Upper lobe of right lung (tissue), 1 donor: ENCODE data around the gene GNAO1. TPM values are rescaled to one million over a fixed set of nuclear protein-coding genes. Genes with fewer than 3 reads are reported as not detected.

Source experiments
- ATAC-seq: fragments of 200-7000 bp; cut with Tn5 transposase; one replicate; pipeline ENCODE4 v1.9.1; 2020; ENCODE audit warnings: mild to moderate bottlenecking, moderate library complexity
- DNase-seq: peaks from one replicate; pipeline ENCODE4 v3.0.0-alpha.2; 2020
- H3K27ac ChIP-seq: fragments of 200-600 bp; one replicate; pipeline ENCODE4 v1.8.0; 2022
- H3K27me3 ChIP-seq: fragments of 200-600 bp; one replicate; pipeline ENCODE4 v1.8.0; 2022; ENCODE audit warnings: mild to moderate bottlenecking
- H3K36me3 ChIP-seq: fragments of 200-600 bp; one replicate; pipeline ENCODE4 v1.8.0; 2022
- H3K4me1 ChIP-seq: fragments of 200-600 bp; one replicate; pipeline ENCODE4 v1.8.0; 2022
- H3K4me3 ChIP-seq: fragments of 200-600 bp; one replicate; pipeline ENCODE4 v1.8.0; 2022; ENCODE audit warnings: mild to moderate bottlenecking
- H3K9me3 ChIP-seq: fragments of 200-600 bp; one replicate; pipeline ENCODE4 v1.8.0; 2022
- CTCF ChIP-seq: fragments of 200-600 bp; IDR thresholded peaks from one replicate; pipeline ENCODE4 v1.8.0; 2022; ENCODE audit warnings: antibody characterized with exemption
- intact Hi-C: fragments of 100-400 bp; cut with DNase I; formaldehyde crosslinking; loops from one replicate; pipeline ENCODE4 v1.11.0; 2022
- total RNA-seq: library from RNA; stranded (reverse); fragmentation: NEBNext Ultra II Directional; extraction: Animal tissue kit (Norgen Biotek cat#: 25700); gene quantifications from one replicate; pipeline ENCODE4 v1.2.1, GENCODE V29; 2021
- donor health status: DM: no; HTN: yes; CAD: no; lungs with severe emphysema.

Gene GNAO1
- total RNA-seq, 1 donor from 2014 or later: 1.8 TPM

DNA sequence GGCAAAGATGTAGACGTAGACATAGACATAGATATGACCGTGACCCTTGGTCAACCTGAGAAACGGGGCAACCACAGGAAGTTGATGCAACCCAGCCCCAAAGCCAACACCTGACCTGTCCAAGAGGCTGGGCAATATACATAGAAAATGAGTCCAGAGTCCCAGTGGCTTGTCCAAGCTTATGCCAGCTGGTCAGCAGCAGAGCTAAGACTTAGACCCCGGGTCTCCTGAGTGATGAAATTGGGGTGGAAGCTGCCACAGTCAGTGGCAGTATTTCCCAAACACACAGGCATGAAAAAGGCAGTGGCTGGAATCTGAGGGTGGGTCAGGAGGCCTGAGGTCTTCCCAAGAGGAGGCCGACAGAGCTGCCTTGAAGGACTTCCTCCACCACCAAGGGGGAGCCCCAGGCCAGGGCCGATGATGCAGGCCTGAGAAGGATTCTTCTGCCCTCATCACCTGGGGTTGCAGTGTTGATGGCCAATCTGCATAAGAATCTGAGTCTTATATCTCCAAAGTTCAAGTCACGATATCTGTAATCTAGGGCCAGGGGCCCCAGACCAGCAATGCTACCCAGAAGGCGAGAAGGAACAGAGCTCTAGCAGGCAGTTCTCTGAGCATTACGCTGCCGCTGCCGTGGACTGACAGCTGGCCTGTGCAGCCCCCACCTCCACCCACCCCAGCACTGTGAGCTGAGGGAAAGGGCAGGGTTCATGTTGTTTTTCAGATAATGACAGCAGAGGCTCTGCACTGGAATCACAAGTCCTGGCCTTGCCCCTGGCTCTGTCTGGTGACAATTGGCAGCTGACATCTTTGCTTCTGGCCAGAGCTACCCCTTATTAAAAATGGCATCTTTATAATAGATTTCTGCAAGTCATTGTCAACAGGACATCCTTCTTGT lies 72.7 kb downstream of the GNAO1 start:
- intact Hi-C loops: no loop called here
- no peak overlapping the region for H3K4me3 ChIP-seq
- H3K27me3 ChIP-seq: no peaks in the 10 kb centered on the region
- H3K4me1 ChIP-seq: no peaks in the 10 kb centered on the region
- H3K27ac ChIP-seq: no peak overlapping the region
- no peak for TF ChIP-seq CTCF
- ATAC-seq: peak; percentile 6
- no peaks in the 10 kb centered on the region for H3K36me3 ChIP-seq
- DNase-seq: no peak
- no peaks in the 10 kb centered on the region for H3K9me3 ChIP-seq

- intact Hi-C loops: no loop called here
- Histone ChIP-seq H3K9me3 (no peaks in the 10 kb centered on the region), H3K4me3 (no peak overlapping the region), H3K27ac (no peak overlapping the region), H3K27me3 (no peaks in the 10 kb centered on the region), H3K4me1 (no peaks in the 10 kb centered on the region), H3K36me3 (no peaks in the 10 kb centered on the region)
- DNase-seq: no peak
- no peak for TF ChIP-seq CTCF
- ATAC-seq: no peak
Measured at GRCh38 chr16:56264609-56264972, 73.3 kb downstream of the GNAO1 start.

- intact Hi-C loops: no loop called here
- Histone ChIP-seq H3K4me1 (no peaks in the 10 kb centered on the region), H3K9me3 (no peaks in the 10 kb centered on the region), H3K27me3 (no peaks in the 10 kb centered on the region), H3K27ac (no peak overlapping the region), H3K4me3 (no peak overlapping the region), H3K36me3 (no peaks in the 10 kb centered on the region)
- no peak for ATAC-seq
- TF ChIP-seq CTCF: no peak
- no peak for DNase-seq
Measured at GRCh38 chr16:56265184-56265583, 73.9 kb downstream of the GNAO1 start.

GRCh38 chr16:56265746-56266145 lies 74.5 kb downstream of the GNAO1 start:
- H3K27me3 ChIP-seq: no peaks in the 10 kb centered on the region
- H3K4me3 ChIP-seq: no peak overlapping the region
- H3K4me1 ChIP-seq: no peaks in the 10 kb centered on the region
- H3K9me3 ChIP-seq: no peaks in the 10 kb centered on the region
- no peak overlapping the region for H3K27ac ChIP-seq
- TF ChIP-seq CTCF: no peak
- no peak for DNase-seq
- H3K36me3 ChIP-seq: no peaks in the 10 kb centered on the region
- ATAC-seq: no peak
- intact Hi-C loops: no loop called here

GRCh38 chr16:56266641-56267607 lies 75.6 kb downstream of the GNAO1 start:
- intact Hi-C loops: no loop called here

More at GRCh38 chr16:56266641-56267607, 75.6 kb downstream of the GNAO1 start:
- no peaks in the 10 kb centered on the region for H3K27me3 ChIP-seq
- ATAC-seq (no peak), DNase-seq (peak; percentile 55)
- no peaks in the 10 kb centered on the region for H3K9me3 ChIP-seq
- H3K36me3 ChIP-seq: no peaks in the 10 kb centered on the region
- TF ChIP-seq CTCF: no peak
- H3K4me3 ChIP-seq: no peak overlapping the region
- no peak overlapping the region for H3K27ac ChIP-seq
- no peaks in the 10 kb centered on the region for H3K4me1 ChIP-seq
